Transverse colon (tissue), 4 donors: ENCODE data around the gene GPRIN3. TPM values are rescaled to one million over a fixed set of nuclear protein-coding genes. Genes with fewer than 3 reads are reported as not detected.
A peak's percentile ranks its signal among the peaks of the same experiment; 100 is the strongest.

Experiments used
- DNase-seq: peaks from one replicate; pipeline ENCODE4 v3.0.0-alpha.2; 2019
- H3K27ac ChIP-seq, 4 donors: fragments of 200-600 bp; sonication (generic); 2 replicates each; pipeline ENCODE4 v1.5.1; 2016 to 2018; ENCODE audit warnings: inconsistent platforms in 4 of 4
- H3K27me3 ChIP-seq: fragments of 200-600 bp; sonication (generic); 2 replicates; pipeline ENCODE4 v1.5.1; 2017; ENCODE audit warnings: inconsistent platforms
- H3K36me3 ChIP-seq, 4 donors: fragments of 200-600 bp; sonication (generic); 2 replicates each; pipeline ENCODE4 v1.5.1; 2017 to 2019; ENCODE audit warnings: inconsistent platforms in 4 of 4
- H3K4me1 ChIP-seq, 4 donors: fragments of 200-600 bp; sonication (generic); 2 replicates each; pipeline ENCODE4 v1.5.1; 2017 to 2020; ENCODE audit warnings: inconsistent platforms in 4 of 4
- H3K4me3 ChIP-seq, 4 donors: fragments of 200-600 bp; sonication (generic); 1 replicate in 1 of 4; 2 replicates in 3 of 4; pipeline versions ENCODE4 v1.5.1 to v1.6.1; 2017 to 2019; ENCODE audit warnings: inconsistent platforms in 4 of 4
- H3K9me3 ChIP-seq, 2 donors: fragments of 200-600 bp; sonication (generic); 2 replicates each; pipeline ENCODE4 v1.5.1; 2017 to 2019; ENCODE audit warnings: inconsistent platforms in 2 of 2
- EP300 ChIP-seq: sonication (generic); formaldehyde crosslinking; IDR thresholded peaks from one replicate; pipeline ENCODE4 v1.6.1; 2017; ENCODE audit warnings: antibody characterized with exemption, low read depth
- POLR2A ChIP-seq: fragments of 450-650 bp; IDR thresholded peaks from one replicate; pipeline ENCODE4 v1.6.1; 2016; ENCODE audit warnings: antibody characterized with exemption, mild to moderate bottlenecking, moderate library complexity
- POLR2AphosphoS5 ChIP-seq, 3 donors: sonication (generic); formaldehyde crosslinking; IDR thresholded peaks; one replicate each; pipeline ENCODE4 v1.6.1; 2016; ENCODE audit warnings: antibody characterized with exemption in 3 of 3
- WGBS, 2 donors: methylation state at CpG; one replicate each; pipeline ENCODE4 v1.1.5; 2018; ENCODE audit warnings: low coverage in 1 of 2; 5-methylcytosine and 5-hydroxymethylcytosine counted together
- in situ Hi-C, 4 donors: fragments of 200-750 bp; cut with MboI; loops; one replicate each; pipeline versions ENCODE4 v1.15.0 to v1.15.1; 2017; ENCODE audit warnings: low sequenced_read_pairs in 3 of 4, low pct_ligation_motif_present in 1 of 4, low pct_unique_long_range_greater_than_20kb in 1 of 4
- intact Hi-C: fragments of 100-400 bp; cut with DNase I; formaldehyde crosslinking; loops from one replicate; pipeline ENCODE4 v1.15.1; 2023; ENCODE audit warnings: low total_unique reads
- total RNA-seq, 4 donors: library from RNA; depleted of rRNA; stranded (reverse); fragments of >200 nt; gene quantifications; one replicate each; pipeline ENCODE4 v1.1.0, GENCODE V29; 2016
- TF ChIP-seq, protein P1 (sequence below), 5 experiments: fragments of 200-600 bp in 3 of 5; fragments of 450-650 bp in 2 of 5; sonication (generic) in 3 of 5; IDR thresholded peaks; 1 replicate in 2 of 5; 2 replicates in 3 of 5; pipeline ENCODE4 v1.5.1; 2016 to 2017; ENCODE audit warnings: antibody characterized with exemption in 5 of 5, inconsistent platforms in 3 of 5, mild to moderate bottlenecking in 2 of 5, moderate library complexity in 1 of 5

Gene GPRIN3
- total RNA-seq, 4 donors from 2014 or later: 10.1 to 21.4 (median 12.8) TPM

- Histone ChIP-seq H3K27ac (peak overlapping the region; percentile 81 to 88 (median 85)), H3K4me1 (peaks cover 0 to 75% (median 36%) of the 10 kb centered on the region in 4 donors)
These were observed 12.1 kb downstream of the GPRIN3 start for GRCh38 chr4:89295415-89295927.

GRCh38 chr4:89294573-89295269, 12.9 kb downstream of the GPRIN3 start:
- no peak for DNase-seq
- peaks cover 0 to 73% (median 31%) of the 10 kb centered on the region in 4 donors for H3K4me1 ChIP-seq
- H3K4me3 ChIP-seq: no peak overlapping the region
- no peaks in the 10 kb centered on the region for H3K9me3 ChIP-seq
- H3K27me3 ChIP-seq: no peaks in the 10 kb centered on the region
- TF ChIP-seq, protein P1, sequence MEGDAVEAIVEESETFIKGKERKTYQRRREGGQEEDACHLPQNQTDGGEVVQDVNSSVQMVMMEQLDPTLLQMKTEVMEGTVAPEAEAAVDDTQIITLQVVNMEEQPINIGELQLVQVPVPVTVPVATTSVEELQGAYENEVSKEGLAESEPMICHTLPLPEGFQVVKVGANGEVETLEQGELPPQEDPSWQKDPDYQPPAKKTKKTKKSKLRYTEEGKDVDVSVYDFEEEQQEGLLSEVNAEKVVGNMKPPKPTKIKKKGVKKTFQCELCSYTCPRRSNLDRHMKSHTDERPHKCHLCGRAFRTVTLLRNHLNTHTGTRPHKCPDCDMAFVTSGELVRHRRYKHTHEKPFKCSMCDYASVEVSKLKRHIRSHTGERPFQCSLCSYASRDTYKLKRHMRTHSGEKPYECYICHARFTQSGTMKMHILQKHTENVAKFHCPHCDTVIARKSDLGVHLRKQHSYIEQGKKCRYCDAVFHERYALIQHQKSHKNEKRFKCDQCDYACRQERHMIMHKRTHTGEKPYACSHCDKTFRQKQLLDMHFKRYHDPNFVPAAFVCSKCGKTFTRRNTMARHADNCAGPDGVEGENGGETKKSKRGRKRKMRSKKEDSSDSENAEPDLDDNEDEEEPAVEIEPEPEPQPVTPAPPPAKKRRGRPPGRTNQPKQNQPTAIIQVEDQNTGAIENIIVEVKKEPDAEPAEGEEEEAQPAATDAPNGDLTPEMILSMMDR (IDR thresholded peaks at IDR 0.05): no peak
- peak in 1 of 3 donors; percentile 44 for TF ChIP-seq POLR2AphosphoS5 (IDR thresholded peaks at IDR 0.05)
- TF ChIP-seq EP300: no peak
- 47% methylated on average over 5 of the region's 5 CpGs for WGBS, 2 donors
- H3K27ac ChIP-seq: peak overlapping the region; percentile 81 to 88 (median 85)
- no peaks in the 10 kb centered on the region for H3K36me3 ChIP-seq
- intact Hi-C loops: no loop called here
- in situ Hi-C loops: no loop called here

More at GRCh38 chr4:89295415-89295927, 12.1 kb downstream of the GPRIN3 start:
- intact Hi-C loops (no loop called here), in situ Hi-C loops (no loop called here)
- TF ChIP-seq POLR2AphosphoS5 (IDR thresholded peaks at IDR 0.05) (no peak), POLR2A (no peak), EP300 (no peak)
- TF ChIP-seq, protein P1 (IDR thresholded peaks at IDR 0.05): no peak
- H3K9me3 ChIP-seq: no peaks in the 10 kb centered on the region
- no peak for DNase-seq
- no peak overlapping the region for H3K4me3 ChIP-seq
- H3K36me3 ChIP-seq: no peaks in the 10 kb centered on the region
- 78 to 84% methylated on average over 3 of the region's 3 CpGs for WGBS, 2 donors
- no peaks in the 10 kb centered on the region for H3K27me3 ChIP-seq

DNA sequence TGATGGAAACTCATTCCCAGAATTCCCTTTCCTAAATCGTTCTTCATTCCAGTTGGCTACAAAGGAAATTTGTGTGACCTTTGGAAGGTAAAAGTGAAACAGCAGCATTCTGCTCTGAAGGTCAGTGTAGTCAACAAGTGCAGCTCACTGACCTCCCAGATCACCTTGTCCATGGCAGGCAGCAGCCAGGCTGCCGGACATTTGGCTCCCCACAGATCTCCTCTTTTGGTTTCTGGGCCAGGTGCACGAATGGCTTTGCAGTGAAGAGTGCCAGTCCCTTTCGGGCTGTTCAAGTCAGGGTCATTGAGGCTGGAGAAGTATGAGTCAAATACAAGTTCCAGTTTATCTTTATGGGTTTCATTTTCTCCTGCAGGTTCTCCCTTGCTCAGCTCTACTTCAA, 14.3 kb downstream of the GPRIN3 start:
- DNase-seq: no peak
- WGBS, 2 donors: 62 to 63% methylated on average over 3 to 4 of the region's 4 CpGs
- Histone ChIP-seq H3K9me3 (no peaks in the 10 kb centered on the region), H3K27me3 (no peaks in the 10 kb centered on the region), H3K4me1 (peaks cover 0 to 66% (median 28%) of the 10 kb centered on the region in 4 donors), H3K36me3 (no peaks in the 10 kb centered on the region), H3K27ac (peak overlapping the region; percentile 60 to 88 (median 84)), H3K4me3 (no peak overlapping the region)
- TF ChIP-seq, protein P1 (IDR thresholded peaks at IDR 0.05): no peak
- TF ChIP-seq POLR2A: no peak
- no peak for TF ChIP-seq POLR2AphosphoS5 (IDR thresholded peaks at IDR 0.05)
- no peak for TF ChIP-seq EP300
- intact Hi-C loops: no loop called here
- in situ Hi-C loops: no loop called here

DNA sequence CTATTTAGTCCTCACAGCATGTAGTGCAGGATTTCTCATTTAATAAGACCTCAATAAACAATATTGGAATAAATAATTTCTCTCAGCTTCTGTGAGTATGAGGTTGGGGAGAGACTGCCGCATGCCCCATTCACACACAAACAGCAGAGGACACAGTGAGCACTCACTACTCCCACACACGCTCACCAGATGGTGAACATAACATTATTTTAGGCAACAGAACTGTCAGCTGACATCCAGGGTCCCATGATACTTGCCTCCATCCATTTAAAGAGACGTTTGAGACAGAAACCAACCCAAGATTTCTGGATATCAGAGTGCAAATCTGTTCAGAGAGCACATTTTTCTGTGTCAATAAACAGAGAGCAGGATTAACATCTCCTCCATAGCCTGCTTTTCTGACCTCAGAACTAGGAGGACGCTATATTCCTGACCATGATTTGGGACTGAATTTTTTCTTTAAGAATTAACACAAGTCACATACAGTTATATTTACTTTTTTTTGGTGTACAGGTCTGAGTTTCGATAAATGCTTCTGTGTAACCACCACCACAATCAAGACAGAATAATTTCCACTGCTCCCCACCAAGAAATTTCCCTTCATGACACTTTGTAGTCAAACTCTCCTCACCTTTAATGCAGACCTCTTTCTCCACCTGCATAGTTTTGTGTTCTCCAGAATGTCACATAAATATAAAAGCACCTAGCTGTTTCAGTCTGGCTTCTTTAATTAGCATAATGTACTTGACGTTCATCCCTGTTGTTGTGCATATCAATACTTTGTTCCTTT, 16.7 kb downstream of the GPRIN3 start:
- peak overlapping the region in 1 of 4 donors; percentile 48 for H3K27ac ChIP-seq

More for the DNA sequence above, 16.7 kb downstream of the GPRIN3 start:
- Histone ChIP-seq H3K4me3 (no peak overlapping the region), H3K4me1 (peaks cover 0 to 56% (median 12%) of the 10 kb centered on the region in 4 donors), H3K9me3 (no peaks in the 10 kb centered on the region), H3K36me3 (no peaks in the 10 kb centered on the region), H3K27me3 (no peaks in the 10 kb centered on the region)
- in situ Hi-C loops (no loop called here), intact Hi-C loops (no loop called here)
- no peak for DNase-seq
- WGBS, 2 donors: 79 to 83% methylated on average over 2 to 6 of the region's 6 CpGs
- TF ChIP-seq EP300 (no peak), POLR2A (no peak), POLR2AphosphoS5 (IDR thresholded peaks at IDR 0.05) (no peak)
- TF ChIP-seq, protein P1 (IDR thresholded peaks at IDR 0.05): no peak
